Hepatocyte (in vitro differentiated cells): ENCODE data around the gene PPP1R7.

ENCODE experiments used
- CTCF ChIP-seq: fragments of 200-600 bp; sonication (generic); IDR thresholded peaks from 2 replicates; pipeline ENCODE4 v1.5.1; 2016; ENCODE audit warnings: antibody characterized with exemption, mild to moderate bottlenecking; ENCODE audit not compliant: poor library complexity
- EZH2 ChIP-seq: fragments of 200-600 bp; sonication (generic); IDR thresholded peaks from 2 replicates; pipeline ENCODE4 v1.6.1; 2016; ENCODE audit warnings: antibody characterized with exemption, mild to moderate bottlenecking, borderline replicate concordance

- TF ChIP-seq CTCF (no peak), EZH2 (no peak)
Measured at GRCh38 chr2:241198381-241199279, 48.4 kb downstream of the PPP1R7 start.
